Ishikawa (cell line): ENCODE results near the gene CDC16.

Source experiments
- CEBPB ChIP-seq: IDR thresholded peaks from 2 replicates; pipeline ENCODE4 v1.6.1; 2012
- CREB1 ChIP-seq: IDR thresholded peaks from 2 replicates; pipeline ENCODE4 v1.6.1; 2012; ENCODE audit warnings: low read depth
- EGR1 ChIP-seq: IDR thresholded peaks from 2 replicates; pipeline ENCODE4 v1.6.1; 2012
- EP300 ChIP-seq: IDR thresholded peaks from 2 replicates; pipeline ENCODE4 v1.6.1; 2012; ENCODE audit warnings: borderline replicate concordance
- FOXM1 ChIP-seq: IDR thresholded peaks from 2 replicates; pipeline ENCODE4 v1.6.1; 2012; ENCODE audit warnings: low read depth, borderline replicate concordance
- RAD21 ChIP-seq: IDR thresholded peaks from 2 replicates; pipeline ENCODE4 v1.6.1; 2012; ENCODE audit warnings: low read depth
- TAF1 ChIP-seq: IDR thresholded peaks from 2 replicates; pipeline ENCODE4 v1.6.1; 2012; ENCODE audit warnings: low read depth, mild to moderate bottlenecking
- YY1 ChIP-seq: IDR thresholded peaks from 2 replicates; pipeline ENCODE4 v1.6.1; 2012; ENCODE audit warnings: low read depth
- TF ChIP-seq, protein P1 (sequence below): IDR thresholded peaks from 2 replicates; pipeline ENCODE4 v1.6.1; 2012

DNA sequence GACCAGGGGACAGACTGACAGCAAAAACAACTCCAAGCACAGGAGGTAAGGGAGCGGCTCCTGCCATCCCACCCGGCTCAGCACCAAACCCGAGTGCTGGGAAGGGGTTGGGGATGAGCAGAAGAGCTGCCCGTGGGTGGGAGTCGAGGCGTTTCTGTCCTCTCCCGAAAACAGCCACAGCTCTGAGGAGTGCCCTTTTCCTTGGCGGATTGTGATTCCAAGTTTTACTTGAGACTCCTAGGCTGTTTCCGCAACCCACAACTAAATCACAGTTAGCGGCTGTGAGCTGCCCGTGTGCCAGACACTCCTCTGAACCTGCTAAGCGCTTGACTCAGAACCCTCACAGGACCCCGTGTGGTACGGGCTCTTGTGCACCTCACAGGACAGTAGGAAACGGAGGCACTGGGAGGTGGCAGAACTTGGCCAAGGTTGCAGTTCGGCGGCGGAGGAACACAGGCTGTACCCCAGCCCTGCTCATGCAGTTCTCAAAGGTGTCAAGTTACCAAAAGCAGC lies 34.2 kb upstream of the CDC16 start:
- TF ChIP-seq CEBPB: no peak
- TF ChIP-seq, protein P1, sequence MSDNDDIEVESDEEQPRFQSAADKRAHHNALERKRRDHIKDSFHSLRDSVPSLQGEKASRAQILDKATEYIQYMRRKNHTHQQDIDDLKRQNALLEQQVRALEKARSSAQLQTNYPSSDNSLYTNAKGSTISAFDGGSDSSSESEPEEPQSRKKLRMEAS: no peak
- no peak for TF ChIP-seq FOXM1
- TF ChIP-seq CREB1: no peak
- TF ChIP-seq RAD21: no peak
- TF ChIP-seq EGR1: no peak
- TF ChIP-seq TAF1: no peak
- no peak for TF ChIP-seq YY1
- no peak for TF ChIP-seq EP300
